ENCODE results near the gene AQP6.

DNA sequence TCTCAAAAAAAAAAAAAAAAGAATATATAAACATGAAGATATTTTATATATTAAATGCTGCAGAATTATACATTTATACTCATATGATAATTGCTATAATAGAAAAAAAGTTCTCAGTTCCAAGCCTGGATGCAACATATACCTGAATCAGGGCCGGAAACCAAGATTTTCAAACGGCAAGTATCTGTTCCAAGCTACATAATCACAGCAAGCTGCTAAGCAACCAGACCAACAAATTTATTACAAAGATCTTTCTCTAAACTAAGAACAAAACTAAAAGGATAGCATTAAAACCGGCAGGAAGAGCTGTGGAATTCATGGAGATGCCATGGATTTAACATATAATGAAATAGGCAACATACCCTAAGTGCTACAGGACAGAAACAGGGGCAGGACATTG is 45.4 kb downstream of the AQP6 start:
- TF ChIP-seq YY1 (IDR thresholded peaks at IDR 0.05; ENCODE audit: insufficient read depth, insufficient read length) (no peak), ZNF274 (IDR thresholded peaks at IDR 0.05; ENCODE audit: low read depth, low read length) (no peak)
